GM18909 (cell line): ENCODE data around the gene NUDT19.
"Not testable (repeated sequence)": the region's sequence is repeated elsewhere in the genome, so short reads cannot be mapped to it uniquely, and the experiment has no call there.

Source experiments
- ATAC-seq: cut with Tn5 transposase; IDR thresholded peaks from one replicate; pipeline ENCODE4 v1.9.1; 2021; ENCODE audit warnings: mild to moderate bottlenecking; ENCODE audit not compliant: unreplicated experiment, poor library complexity

NUDT19 gene

GRCh38 chr19:32704006-32704405 lies 12.4 kb downstream of the NUDT19 start:
- ATAC-seq: not testable (repeated sequence)

- ATAC-seq: no peak
These were observed 16.8 kb downstream of the NUDT19 start for GRCh38 chr19:32708457-32708856.

- no peak for ATAC-seq
These were observed 17.4 kb downstream of the NUDT19 start for GRCh38 chr19:32709032-32709431.

GRCh38 chr19:32711747-32712146 lies 20.1 kb downstream of the NUDT19 start:
- ATAC-seq: no peak

GRCh38 chr19:32716203-32716602 lies 24.6 kb downstream of the NUDT19 start:
- not testable (repeated sequence) for ATAC-seq

GRCh38 chr19:32717496-32717895 lies 25.9 kb downstream of the NUDT19 start:
- ATAC-seq: no peak

GRCh38 chr19:32718286-32718685 lies 26.7 kb downstream of the NUDT19 start:
- no peak for ATAC-seq

GRCh38 chr19:32719611-32720059 lies 28.0 kb downstream of the NUDT19 start, which contains the start of gene TDRD12:
TSS of gene TDRD12 (plus strand) at chr19:32719767. CDS start at chr19:32720073, 306 bp downstream.
- no peak for ATAC-seq

- no peak for ATAC-seq
These were observed 28.8 kb downstream of the NUDT19 start for GRCh38 chr19:32720216-32720935.

- ATAC-seq: no peak
These were observed 29.3 kb downstream of the NUDT19 start for GRCh38 chr19:32720936-32721250.

- no peak for ATAC-seq
These were observed 44.3 kb downstream of the NUDT19 start for GRCh38 chr19:32735936-32736335.

GRCh38 chr19:32743021-32743420 lies 51.4 kb downstream of the NUDT19 start:
- no peak for ATAC-seq

- ATAC-seq: no peak
These were observed 51.8 kb downstream of the NUDT19 start for GRCh38 chr19:32743447-32743846.

GRCh38 chr19:32744555-32745325 lies 53.1 kb downstream of the NUDT19 start:
- no peak for ATAC-seq

- not testable (repeated sequence) for ATAC-seq
These were observed 54.1 kb downstream of the NUDT19 start for GRCh38 chr19:32745594-32746251.

- ATAC-seq: not testable (repeated sequence)
These were observed 55.1 kb downstream of the NUDT19 start for GRCh38 chr19:32746631-32747196.

- ATAC-seq: no peak
These were observed 56.9 kb downstream of the NUDT19 start for GRCh38 chr19:32748497-32748896.

- no peak for ATAC-seq
These were observed 57.3 kb downstream of the NUDT19 start for GRCh38 chr19:32748948-32749347.

- ATAC-seq: no peak
These were observed 57.7 kb downstream of the NUDT19 start for GRCh38 chr19:32749361-32749760.

GRCh38 chr19:32750441-32751055 lies 58.9 kb downstream of the NUDT19 start:
- ATAC-seq: no peak
